AG10803 (cell line): ENCODE measurements around the gene CAMSAP1.

Experiments
- DNase-seq: peaks from one replicate; pipeline ENCODE4 v3.0.0; 2010; ENCODE audit warnings: low read depth
- H3K4me3 ChIP-seq: 2 replicates; pipeline ENCODE4 v1.5.1; 2011; ENCODE audit warnings: mild to moderate bottlenecking, low read length, control low read depth
- CTCF ChIP-seq: conservative IDR thresholded peaks from 2 replicates; pipeline ENCODE4 v1.5.1; 2011; ENCODE audit warnings: mild to moderate bottlenecking, low read length, control low read depth, inconsistent platforms

Gene CAMSAP1

GRCh38 chr9:135933114-135933513, 25.8 kb upstream of the CAMSAP1 start:
- no peak overlapping the region for H3K4me3 ChIP-seq
- no peak for TF ChIP-seq CTCF
- no peak for DNase-seq

GRCh38 chr9:135932656-135933055, 25.3 kb upstream of the CAMSAP1 start:
- TF ChIP-seq CTCF: no peak

GRCh38 chr9:135931349-135931820, 24.0 kb upstream of the CAMSAP1 start:
- no peak for DNase-seq
- no peak overlapping the region for H3K4me3 ChIP-seq
- no peak for TF ChIP-seq CTCF

More at GRCh38 chr9:135932656-135933055, 25.3 kb upstream of the CAMSAP1 start:
- H3K4me3 ChIP-seq: no peak overlapping the region
- DNase-seq: no peak

DNA sequence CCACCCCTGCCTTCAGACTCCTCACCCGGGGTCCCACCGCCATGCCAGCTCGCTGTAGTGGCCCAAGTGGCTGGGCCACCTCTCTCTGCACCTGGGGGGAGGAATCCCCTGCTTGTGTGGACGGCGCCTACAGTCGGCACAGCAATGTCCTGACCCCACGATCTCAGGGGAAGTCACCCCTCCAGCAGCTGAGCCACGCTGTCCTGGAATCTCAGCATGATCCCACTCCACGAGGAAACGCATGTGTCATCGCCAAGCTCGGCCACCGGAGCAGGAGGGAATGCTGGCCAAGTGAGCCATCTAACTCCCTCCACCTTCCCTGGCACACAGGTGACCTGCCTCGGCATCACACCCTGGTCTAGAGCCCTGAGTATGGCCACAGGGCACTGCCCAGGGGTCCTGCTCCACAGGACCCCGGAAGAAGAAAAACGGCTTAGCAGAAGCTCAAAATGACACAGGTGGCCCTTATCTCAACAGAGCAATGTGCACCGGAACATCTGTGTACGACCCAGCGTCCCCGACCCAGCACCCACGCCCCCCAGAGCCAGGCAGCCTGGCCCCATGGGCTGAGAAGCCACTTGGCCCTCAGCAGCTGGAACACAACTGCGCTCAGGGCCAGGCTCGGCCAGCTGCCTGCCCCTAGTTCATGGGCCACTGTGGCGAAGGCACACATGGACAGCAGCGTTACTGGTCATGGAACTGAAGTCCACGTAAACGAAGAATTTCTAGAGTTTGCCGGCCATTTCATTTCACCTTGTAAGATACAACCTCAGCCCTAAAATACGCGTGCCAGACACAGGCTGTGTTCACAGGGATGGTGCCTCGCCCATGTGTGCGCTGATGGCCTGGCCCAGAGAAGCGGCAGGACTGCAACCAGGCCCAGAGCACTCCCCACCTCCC, 23.4 kb upstream of the CAMSAP1 start:
- no peak for TF ChIP-seq CTCF
- H3K4me3 ChIP-seq: no peak overlapping the region
- DNase-seq: no peak

GRCh38 chr9:135929656-135930445, 22.5 kb upstream of the CAMSAP1 start:
- DNase-seq: no peak
- H3K4me3 ChIP-seq: no peak overlapping the region
- no peak for TF ChIP-seq CTCF

GRCh38 chr9:135928731-135929655, 21.6 kb upstream of the CAMSAP1 start:
- no peak for DNase-seq
- no peak for TF ChIP-seq CTCF
- H3K4me3 ChIP-seq: no peak overlapping the region
